ENCODE data around the gene SPTA1. TPM values are rescaled to one million over a fixed set of nuclear protein-coding genes. Genes with fewer than 3 reads are reported as not detected.
"Not testable (repeated sequence)": the region's sequence is repeated elsewhere in the genome, so short reads cannot be mapped to it uniquely, and the experiment has no call there.

SPTA1 gene
- total RNA-seq, 1 donor from 2014 or later: not detected

- Mint-ChIP-seq H3K27me3 (ENCODE audit: unreplicated experiment) (no peaks in the 10 kb centered on the region), H3K36me3 (ENCODE audit: unreplicated experiment) (no peaks in the 10 kb centered on the region), H3K4me1 (ENCODE audit: low read depth, unreplicated experiment) (no peaks in the 10 kb centered on the region), H3K27ac (ENCODE audit: unreplicated experiment) (no peak overlapping the region), H3K4me3 (ENCODE audit: unreplicated experiment) (no peak overlapping the region), H3K9me3 (ENCODE audit: unreplicated experiment) (no peaks in the 10 kb centered on the region)
- no peak for TF ChIP-seq CTCF (IDR thresholded peaks at IDR 0.05; ENCODE audit: partially characterized antibody, unreplicated experiment)
- DNase-seq: no peak
Observed at GRCh38 chr1:158694596-158694995, 8.1 kb upstream of the SPTA1 start.

GRCh38 chr1:158692356-158692755 is 5.8 kb upstream of the SPTA1 start:
- H3K4me3 Mint-ChIP-seq (ENCODE audit: unreplicated experiment): no peak overlapping the region
- DNase-seq: no peak
- H3K9me3 Mint-ChIP-seq (ENCODE audit: unreplicated experiment): no peaks in the 10 kb centered on the region

GRCh38 chr1:158691907-158692306 is 5.4 kb upstream of the SPTA1 start:
- TF ChIP-seq CTCF (IDR thresholded peaks at IDR 0.05; ENCODE audit: partially characterized antibody, unreplicated experiment): no peak
- no peak overlapping the region for H3K4me3 Mint-ChIP-seq (ENCODE audit: unreplicated experiment)
- H3K27ac Mint-ChIP-seq (ENCODE audit: unreplicated experiment): no peak overlapping the region
- DNase-seq: no peak
- H3K27me3 Mint-ChIP-seq (ENCODE audit: unreplicated experiment): no peaks in the 10 kb centered on the region
- H3K9me3 Mint-ChIP-seq (ENCODE audit: unreplicated experiment): no peaks in the 10 kb centered on the region
- no peaks in the 10 kb centered on the region for H3K36me3 Mint-ChIP-seq (ENCODE audit: unreplicated experiment)
- H3K4me1 Mint-ChIP-seq (ENCODE audit: low read depth, unreplicated experiment): no peaks in the 10 kb centered on the region

More at GRCh38 chr1:158692356-158692755, 5.8 kb upstream of the SPTA1 start:
- no peaks in the 10 kb centered on the region for H3K36me3 Mint-ChIP-seq (ENCODE audit: unreplicated experiment)
- no peak overlapping the region for H3K27ac Mint-ChIP-seq (ENCODE audit: unreplicated experiment)
- TF ChIP-seq CTCF (IDR thresholded peaks at IDR 0.05; ENCODE audit: partially characterized antibody, unreplicated experiment): no peak
- H3K27me3 Mint-ChIP-seq (ENCODE audit: unreplicated experiment): no peaks in the 10 kb centered on the region
- H3K4me1 Mint-ChIP-seq (ENCODE audit: low read depth, unreplicated experiment): no peaks in the 10 kb centered on the region

GRCh38 chr1:158691149-158691548 is 4.6 kb upstream of the SPTA1 start:
- H3K27me3 Mint-ChIP-seq (ENCODE audit: unreplicated experiment); H3K9me3 Mint-ChIP-seq (ENCODE audit: unreplicated experiment); H3K4me3 Mint-ChIP-seq (ENCODE audit: unreplicated experiment); H3K27ac Mint-ChIP-seq (ENCODE audit: unreplicated experiment); DNase-seq; H3K4me1 Mint-ChIP-seq (ENCODE audit: low read depth, unreplicated experiment); H3K36me3 Mint-ChIP-seq (ENCODE audit: unreplicated experiment): not testable (repeated sequence)

- Mint-ChIP-seq H3K4me3 (ENCODE audit: unreplicated experiment) (no peak overlapping the region), H3K36me3 (ENCODE audit: unreplicated experiment) (no peaks in the 10 kb centered on the region), H3K27ac (ENCODE audit: unreplicated experiment) (no peak overlapping the region), H3K4me1 (ENCODE audit: low read depth, unreplicated experiment) (no peaks in the 10 kb centered on the region), H3K9me3 (ENCODE audit: unreplicated experiment) (no peaks in the 10 kb centered on the region), H3K27me3 (ENCODE audit: unreplicated experiment) (no peaks in the 10 kb centered on the region)
- TF ChIP-seq CTCF (IDR thresholded peaks at IDR 0.05; ENCODE audit: partially characterized antibody, unreplicated experiment): no peak
- DNase-seq: no peak
Observed at GRCh38 chr1:158689875-158690274, 3.4 kb upstream of the SPTA1 start.

GRCh38 chr1:158689110-158689509 is 2.6 kb upstream of the SPTA1 start:
- Mint-ChIP-seq H3K9me3 (ENCODE audit: unreplicated experiment) (no peaks in the 10 kb centered on the region), H3K36me3 (ENCODE audit: unreplicated experiment) (no peaks in the 10 kb centered on the region), H3K4me3 (ENCODE audit: unreplicated experiment) (no peak overlapping the region), H3K27me3 (ENCODE audit: unreplicated experiment) (no peaks in the 10 kb centered on the region), H3K4me1 (ENCODE audit: low read depth, unreplicated experiment) (no peaks in the 10 kb centered on the region), H3K27ac (ENCODE audit: unreplicated experiment) (no peak overlapping the region)
- no peak for DNase-seq
- TF ChIP-seq CTCF (IDR thresholded peaks at IDR 0.05; ENCODE audit: partially characterized antibody, unreplicated experiment): no peak

- not testable (repeated sequence) for DNase-seq; H3K4me3 Mint-ChIP-seq (ENCODE audit: unreplicated experiment); H3K36me3 Mint-ChIP-seq (ENCODE audit: unreplicated experiment); H3K27ac Mint-ChIP-seq (ENCODE audit: unreplicated experiment); H3K27me3 Mint-ChIP-seq (ENCODE audit: unreplicated experiment); H3K9me3 Mint-ChIP-seq (ENCODE audit: unreplicated experiment); H3K4me1 Mint-ChIP-seq (ENCODE audit: low read depth, unreplicated experiment)
Observed at GRCh38 chr1:158688343-158688742, 1.8 kb upstream of the SPTA1 start.

All from glutamatergic neuron (in vitro differentiated cells).